HUDEP-2 (cell line): Measurements from ENCODE around the gene CD300LD.
A peak's percentile ranks its signal among the peaks of the same experiment; 100 is the strongest.
"Not testable (repeated sequence)": the region's sequence is repeated elsewhere in the genome, so short reads cannot be mapped to it uniquely, and the experiment has no call there.

Experiments used
- DNase-seq, 76 experiments: peaks; one replicate each; lab custom pipeline; 2025; ENCODE audit not compliant: unreplicated experiment in 76 of 76; lab: John Stamatoyannopoulos, UW

Gene CD300LD

DNA sequence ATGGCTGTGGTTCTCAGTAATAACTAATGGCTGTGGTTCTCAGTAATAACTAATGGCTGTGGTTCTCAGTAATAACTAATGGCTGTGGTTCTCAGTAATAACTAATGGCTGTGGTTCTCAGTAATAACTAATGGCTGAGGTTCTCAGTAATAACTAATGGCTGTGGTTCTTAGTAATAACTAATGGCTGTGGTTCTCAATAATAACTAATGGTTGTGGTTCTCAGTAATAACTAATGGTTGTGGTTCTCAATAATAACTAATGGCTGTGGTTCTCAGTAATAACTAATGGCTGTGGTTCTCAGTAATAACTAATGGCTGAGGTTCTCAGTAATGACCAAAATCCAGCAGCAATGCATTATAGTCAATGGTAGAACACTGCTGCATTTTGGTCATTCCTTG is 18.4 kb downstream of the CD300LD start:
- not testable (repeated sequence) for DNase-seq

DNA sequence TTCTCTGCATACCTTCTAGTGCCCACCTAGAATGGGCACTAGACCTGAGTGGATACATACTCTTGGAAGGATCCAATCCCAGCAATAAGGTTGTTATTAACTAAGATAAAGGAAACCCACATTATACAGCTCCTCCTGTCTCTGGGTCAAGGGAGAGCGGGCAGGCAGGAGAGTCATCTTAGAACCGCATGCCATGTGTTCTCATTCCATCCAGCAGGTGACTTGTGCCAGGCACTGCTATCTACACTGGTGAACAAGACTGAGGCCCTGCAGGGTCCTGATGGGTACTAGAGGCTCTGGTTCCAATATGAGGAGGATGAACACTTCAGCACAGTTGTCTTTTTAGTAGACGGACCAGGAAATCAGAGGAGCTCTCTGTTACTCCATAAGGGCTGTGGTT is 18.9 kb downstream of the CD300LD start:
- no peak for DNase-seq

DNA sequence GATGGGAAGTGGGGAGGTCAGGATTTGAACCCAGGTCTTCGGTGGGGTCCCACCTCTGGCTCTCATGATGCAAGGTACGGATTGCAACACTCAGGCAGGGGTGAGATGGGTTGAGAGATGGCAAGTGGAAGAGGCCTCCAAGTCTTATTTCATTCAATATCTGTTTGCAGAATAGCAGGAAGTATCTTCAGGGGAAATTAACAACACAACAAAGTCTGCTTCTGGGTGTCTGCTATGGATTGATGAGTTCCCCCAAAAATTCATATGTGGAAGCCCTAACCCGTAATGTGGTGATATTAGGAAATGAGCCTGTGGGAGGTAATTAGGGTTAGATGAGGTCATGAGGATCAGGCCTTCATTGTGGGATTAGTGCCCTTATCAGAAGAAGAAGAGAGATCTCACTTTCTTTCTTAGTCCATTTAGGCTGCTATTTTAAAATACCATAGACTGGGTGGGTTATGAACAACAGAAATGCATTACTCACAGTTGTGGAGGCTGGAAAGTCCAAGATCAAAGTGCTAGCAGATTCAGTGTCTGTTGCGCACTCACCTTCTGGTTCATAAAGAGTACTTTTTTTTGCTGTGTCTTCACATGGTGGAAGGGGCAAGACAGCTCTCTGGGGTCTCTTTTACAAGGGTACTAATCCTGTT is 20.3 kb downstream of the CD300LD start:
- DNase-seq: no peak

DNA sequence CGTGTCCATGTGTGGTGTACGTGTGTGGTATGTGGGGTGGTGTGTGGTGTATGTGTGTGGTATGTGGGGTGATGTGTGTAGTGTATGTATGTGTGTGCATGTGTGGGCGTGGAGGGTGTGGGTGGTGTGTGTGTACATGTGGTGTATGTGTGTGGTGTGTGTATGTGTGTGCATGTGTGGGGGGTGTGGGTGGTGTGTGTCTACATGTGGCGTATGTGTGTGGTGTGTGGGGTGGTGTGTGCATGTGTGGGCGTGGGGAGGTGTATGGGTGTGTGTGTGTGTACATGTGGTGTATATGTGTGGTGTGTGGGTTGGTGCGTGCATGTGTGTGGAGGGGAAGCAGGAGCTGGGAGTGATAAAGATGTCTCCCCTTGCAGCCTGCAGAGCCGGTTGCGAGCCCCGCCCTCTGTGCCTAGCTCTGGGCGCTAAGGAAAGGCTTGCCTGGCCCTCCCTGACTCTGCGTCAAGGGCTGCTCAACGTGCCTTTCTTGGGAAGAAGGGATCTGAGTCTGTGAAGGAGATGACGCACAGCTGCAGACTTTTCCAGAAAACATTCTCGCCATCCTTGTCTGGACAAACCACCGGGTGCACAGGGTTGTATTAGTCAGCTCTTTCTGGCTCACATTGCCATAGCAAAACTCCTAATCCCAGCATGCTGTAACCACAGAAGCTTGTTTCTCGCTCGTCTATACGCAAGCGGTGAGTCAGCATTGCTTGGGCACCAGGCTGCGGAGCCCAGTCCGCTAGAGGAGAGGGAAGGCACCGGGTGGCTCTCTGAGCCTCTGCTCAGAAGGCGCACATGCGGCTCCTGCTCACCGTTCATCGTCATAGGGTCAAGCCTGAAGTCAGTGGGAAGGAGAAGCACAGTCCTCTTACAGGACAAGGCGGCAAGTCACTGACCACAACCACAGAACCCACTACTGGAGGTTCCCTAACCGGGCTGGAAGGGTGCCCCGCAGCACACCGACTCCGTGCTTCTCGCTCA is 22.8 kb downstream of the CD300LD start:
- peak in 2 of 76 experiments; percentile 10 to 17 for DNase-seq

DNA sequence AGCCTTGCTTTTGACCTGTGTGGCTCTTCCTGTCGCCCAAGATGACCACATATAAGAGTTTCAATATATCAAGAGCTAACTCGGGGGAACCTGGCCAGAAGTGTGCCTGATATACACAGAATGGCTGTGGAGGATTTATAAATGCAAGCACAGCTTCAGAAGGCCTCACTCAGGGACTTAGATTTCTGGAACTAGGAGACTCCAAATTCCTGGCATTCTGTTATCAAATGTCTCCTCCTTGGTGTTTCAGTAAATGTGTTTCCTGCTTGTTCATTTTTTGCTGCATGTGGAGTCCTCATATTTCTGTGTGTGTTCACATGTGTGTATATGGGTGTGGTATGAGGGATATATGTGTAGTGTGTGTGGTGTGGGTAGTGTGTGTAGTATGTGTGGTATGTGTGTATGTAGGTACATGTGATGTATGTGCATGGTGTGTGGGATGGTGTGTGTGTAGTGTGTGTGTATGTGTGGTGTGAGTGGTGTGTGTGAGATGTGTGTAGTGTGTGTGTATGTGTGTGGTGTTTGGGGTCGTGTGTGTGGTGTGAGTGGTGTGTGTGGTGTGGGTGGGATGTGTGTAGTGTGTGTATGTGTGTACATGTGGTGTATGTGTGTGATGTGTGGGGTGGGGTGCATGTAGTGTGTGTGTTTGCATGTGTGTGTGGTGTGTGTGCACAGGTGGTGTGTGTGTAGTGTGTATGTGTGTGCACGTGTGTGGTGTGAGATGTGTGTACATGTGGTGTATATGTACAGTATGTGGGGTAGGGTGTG is 23.8 kb downstream of the CD300LD start:
- no peak for DNase-seq

DNA sequence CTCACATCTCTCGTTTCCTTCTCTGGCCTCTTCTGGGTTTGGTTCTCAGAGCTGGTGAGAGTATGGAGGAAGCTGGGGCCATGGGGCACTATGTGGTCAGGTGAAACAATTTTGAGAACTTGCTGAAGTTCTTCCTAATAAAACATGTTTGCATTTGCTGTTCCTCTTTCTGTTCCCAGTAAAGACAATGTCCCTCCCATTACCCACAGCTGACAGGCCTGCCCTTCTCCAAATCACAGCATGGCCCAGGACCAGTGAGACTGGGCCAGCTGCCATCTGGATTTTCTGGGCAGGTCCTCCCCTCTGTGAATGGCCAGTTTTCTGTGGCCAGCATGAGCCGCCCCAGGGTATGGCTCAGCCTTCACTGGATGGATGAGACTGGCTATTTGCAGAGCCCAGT is 24.7 kb downstream of the CD300LD start, which contains the start of gene CD300H:
CD300H (minus strand) TSS at position 113 of the 400 bp plus-strand sequence.
- no peak for DNase-seq

DNA sequence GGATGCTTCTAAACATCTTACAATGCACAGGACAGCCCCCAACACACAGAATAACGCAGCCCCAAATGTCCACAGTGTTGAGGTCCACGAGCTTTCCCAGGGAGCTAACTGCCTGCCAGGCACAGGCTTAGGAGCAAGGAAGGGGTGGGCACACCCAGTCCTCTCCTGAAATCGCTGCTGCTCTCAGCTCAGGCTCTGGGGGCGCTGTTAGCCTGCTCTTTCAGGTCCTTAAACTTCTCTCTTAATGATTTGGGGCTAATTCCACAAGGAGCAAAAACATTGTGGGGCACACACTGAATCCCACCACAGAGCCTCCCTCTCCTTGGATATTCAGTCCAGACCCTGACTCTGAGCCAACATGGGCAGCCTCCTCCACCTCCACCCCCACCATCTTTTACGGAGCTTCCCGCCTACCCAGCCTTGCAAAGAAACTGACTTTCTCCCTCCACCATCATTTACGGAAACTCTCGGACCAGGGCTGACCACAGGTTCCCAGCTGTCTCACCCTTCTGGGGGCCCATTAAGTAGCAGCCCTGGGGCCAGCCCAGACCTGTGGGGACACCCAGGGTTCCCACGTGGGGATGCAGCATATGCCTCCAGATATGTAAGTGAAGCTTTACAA is 25.8 kb downstream of the CD300LD start:
- peak in 26 of 76 experiments; percentile 2 to 54 (median 12) for DNase-seq

DNA sequence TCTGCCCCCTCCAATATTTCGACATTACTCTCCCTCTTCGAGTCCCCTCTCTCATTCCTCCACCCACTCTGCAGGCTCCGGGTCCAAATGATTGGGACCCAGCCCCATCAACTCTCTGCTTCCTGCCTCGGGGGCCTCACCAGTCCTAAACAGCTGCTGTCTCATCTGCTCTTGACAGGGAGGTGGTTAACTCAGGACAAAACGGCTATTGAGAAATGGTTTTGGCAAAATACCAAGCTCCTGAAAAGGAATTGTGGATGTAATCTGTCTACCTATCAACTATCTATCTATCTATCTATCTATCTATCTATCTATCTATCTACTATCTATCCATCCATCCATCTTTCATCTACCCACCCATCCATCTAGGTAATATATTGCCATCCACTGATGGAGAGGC is 27.0 kb downstream of the CD300LD start:
- no peak for DNase-seq

DNA sequence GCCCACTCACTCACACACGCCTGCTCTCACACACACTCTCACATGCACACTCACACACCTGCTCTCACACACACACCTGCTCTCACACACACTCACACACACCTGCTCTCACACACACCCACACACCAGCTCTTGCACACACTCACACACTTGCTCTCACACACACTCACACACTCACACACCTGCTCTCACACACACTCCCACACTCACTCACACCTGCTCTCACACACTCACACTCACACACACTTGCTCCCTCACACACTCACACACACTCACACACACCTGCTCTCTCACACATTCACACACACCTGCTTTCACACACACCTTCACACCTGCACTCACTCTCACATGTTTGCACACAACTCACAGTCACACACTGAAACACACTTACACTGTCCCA is 28.7 kb downstream of the CD300LD start:
- no peak for DNase-seq

DNA sequence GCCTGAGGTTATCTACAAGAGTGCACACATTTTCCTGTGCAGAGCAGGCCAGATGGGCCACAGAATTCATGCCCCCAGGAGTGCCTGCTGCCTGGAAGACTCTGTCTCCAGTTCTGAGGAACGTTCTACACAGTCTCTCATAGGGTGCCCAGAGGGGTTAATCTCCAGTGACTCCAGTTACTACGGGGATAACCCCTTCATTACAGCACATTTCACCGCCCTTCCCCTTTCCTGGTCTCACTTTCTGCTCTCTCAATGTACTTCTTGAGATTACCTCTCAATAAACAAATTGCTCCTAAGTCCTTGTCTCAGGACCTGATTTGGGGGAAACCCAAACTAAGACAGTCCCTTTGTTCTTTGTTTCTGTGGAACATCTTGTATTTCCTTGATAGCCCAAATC is 30.5 kb downstream of the CD300LD start:
- no peak for DNase-seq

DNA sequence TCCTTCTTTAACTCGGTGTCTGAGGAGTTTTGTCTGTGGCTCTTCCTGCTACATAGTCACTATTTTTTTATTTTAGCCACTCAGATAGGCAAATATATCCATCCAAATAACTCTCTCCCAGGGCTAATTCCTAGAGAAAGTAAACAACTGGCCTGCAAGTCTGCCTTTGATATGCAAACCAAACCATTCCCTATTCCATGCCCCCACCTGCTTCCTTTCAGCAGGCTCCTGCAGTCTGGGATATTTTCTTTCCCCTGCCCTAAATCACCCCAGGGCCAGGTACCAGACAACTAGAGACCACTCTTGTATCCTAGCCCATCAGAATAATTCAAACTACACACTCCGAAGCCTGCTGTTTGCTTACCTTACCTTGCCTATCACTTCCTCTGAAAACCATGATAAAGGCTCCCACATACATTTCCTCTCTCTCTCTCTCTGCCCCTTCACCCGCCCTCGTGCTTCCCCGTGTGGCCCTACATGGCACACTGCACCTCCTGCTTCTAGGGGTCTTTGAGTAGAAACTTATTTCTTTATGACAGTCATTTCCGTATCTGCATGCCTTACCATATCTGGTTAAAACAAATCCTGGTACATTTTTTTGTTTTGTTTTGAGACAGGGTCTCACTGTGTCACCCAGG is 33.1 kb downstream of the CD300LD start:
- no peak for DNase-seq

DNA sequence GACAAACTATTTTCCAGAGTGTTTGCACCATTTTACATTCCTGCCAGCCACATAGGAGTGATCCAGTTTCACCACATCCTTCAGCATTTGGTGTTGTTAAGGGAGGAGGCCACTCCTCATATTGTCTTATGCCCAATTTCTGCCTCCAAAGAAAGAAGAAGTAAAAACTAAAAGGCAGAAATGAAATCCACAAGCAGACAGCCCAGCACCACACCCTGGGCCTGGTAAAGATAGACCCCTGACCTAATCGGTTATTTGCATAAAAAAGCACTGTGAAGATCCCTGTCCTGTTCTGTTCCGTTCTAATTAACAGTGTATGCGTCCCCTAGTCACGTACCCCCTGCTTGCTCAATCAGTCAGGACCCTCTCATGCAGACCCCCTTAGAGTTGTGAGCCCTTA is 33.7 kb downstream of the CD300LD start:
- DNase-seq: not testable (repeated sequence)

DNA sequence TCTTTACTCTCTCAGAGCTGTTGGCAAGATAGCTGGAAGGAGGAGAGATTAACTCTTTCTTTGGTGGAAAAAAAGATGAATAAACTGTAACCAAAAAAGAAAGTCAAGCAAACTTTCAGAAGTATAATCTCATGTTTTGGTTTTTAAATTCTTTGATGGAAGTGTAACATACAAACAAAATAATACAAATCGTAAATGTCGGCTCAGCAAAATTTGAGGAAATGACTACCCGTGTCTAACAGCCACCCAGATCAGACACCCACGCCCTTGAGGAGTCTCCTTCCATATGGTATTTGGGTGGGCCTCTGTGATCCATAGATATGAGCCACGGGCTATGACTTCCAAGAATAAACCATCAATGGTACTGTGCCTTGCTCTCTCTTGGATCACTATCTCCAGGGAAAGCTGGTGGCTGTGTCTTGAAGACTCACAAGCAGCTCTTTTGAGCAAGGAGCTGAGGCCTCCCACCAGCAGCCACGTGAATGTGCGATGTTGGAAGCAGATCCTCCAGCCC is 36.6 kb downstream of the CD300LD start:
- no peak for DNase-seq

DNA sequence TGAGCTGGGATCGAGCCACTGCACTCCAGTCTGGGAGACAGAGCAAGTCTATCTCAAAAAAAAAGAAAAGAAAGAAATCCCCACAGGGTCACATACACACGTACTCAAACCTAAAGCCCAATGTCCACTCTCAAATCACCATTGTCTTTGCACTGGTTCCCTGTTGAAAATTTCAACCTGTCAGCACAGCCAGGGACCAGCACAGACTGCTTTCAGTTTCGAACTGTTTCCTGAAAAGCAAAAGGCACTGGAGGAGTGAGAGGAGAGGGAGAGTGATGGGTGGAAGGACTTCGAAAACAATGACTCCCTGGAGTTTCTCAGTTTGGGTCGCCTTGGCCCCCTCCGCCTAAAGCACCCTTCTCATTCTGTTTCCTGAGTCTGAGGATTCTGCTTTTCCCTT is 37.2 kb downstream of the CD300LD start:
- no peak for DNase-seq

DNA sequence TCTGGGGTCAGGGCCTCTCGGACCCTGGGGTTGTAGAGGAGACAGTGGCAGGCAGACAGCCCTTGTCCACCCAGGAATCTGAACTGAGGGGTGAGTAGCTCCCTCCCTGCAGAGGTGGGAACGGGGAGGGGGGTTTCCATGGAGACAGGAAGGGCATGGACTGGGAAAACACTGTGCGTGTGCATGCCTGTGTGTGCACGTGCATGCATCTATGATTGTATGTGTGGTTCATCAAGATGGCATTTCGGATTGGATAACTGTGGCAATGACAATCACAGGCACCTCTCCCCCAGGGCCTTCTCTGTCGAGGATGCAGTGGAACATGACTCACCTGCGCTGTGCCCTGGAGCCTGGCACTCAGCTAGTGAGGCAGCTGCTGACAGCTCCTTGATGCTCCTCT is 40.0 kb downstream of the CD300LD start:
- DNase-seq: no peak

DNA sequence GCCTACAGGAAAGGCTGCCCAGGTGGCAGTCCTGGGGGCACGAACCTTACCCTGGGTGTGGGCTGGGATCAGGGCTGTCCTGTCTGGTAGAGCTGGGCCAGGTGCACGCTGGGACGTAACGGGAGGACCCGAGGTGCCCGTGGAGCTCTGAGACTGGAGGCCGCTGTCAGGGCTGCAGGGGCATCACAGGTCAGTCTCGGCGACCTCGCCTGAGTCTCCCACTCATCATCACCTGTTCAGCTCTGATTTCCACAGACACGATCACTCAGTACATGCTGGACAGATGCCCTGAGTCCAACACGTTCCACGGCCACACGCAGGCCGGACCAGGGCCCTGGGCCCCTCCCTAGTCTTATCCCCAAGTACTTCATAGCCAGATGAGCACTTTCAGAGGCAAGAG is 41.5 kb downstream of the CD300LD start:
- no peak for DNase-seq

DNA sequence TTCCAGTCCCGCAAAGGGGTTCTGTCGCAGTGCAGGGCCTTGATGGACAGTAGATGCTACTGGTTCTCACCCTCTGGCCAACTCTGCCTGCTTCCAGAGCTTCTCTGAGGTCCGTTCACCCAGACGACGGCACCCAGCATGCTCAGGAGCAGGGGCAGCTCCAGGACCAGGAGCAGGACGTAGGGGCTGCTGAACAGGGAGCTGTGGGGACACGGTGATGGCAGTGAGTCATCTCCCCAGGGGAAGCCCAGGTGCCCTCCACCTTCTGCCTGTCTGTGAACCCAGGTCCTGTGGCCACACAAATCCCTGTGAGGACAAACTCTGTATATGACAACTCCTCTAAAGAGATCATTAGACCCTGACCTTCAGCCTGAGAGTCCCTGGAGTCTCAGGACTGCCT is 42.7 kb downstream of the CD300LD start:
- no peak for DNase-seq

DNA sequence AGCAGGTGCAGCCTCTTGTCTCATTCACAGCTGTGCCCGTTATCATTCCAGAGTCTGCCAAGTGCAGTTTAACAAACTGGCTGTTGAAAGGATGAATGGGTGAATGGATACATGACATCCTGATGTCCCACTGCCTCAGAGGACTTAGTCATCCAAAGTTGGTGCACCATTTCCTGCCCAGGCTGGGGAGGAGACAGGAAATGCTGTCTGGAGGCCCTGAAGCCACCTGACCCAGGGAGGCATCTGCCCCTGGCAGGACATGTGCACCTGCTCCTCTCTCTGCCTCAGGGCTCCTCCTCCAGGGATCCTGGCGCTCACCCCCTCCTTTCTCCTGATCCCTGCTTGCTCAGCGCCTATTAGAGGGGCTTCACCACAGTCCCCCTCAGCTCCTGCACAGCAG is 44.3 kb downstream of the CD300LD start:
- DNase-seq: no peak

DNA sequence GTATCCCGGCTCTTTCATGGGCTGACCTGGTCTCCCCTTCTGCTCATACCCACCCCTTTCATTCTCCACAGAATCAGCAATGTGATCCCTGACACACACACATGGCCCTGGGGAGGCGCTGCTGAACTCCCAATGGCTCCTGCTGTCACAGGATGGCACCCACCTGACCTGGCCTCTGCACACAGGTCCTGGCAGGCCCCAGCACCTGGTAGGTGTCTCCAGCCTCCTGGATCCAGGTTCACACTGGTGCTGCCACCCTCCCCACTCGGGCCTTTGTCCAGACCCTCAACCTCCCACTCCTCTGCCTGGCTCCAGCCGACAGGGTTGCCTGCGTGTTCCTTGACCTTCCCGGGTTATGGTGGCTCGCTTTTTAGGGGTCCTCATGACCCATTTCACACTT is 44.8 kb downstream of the CD300LD start:
- no peak for DNase-seq

DNA sequence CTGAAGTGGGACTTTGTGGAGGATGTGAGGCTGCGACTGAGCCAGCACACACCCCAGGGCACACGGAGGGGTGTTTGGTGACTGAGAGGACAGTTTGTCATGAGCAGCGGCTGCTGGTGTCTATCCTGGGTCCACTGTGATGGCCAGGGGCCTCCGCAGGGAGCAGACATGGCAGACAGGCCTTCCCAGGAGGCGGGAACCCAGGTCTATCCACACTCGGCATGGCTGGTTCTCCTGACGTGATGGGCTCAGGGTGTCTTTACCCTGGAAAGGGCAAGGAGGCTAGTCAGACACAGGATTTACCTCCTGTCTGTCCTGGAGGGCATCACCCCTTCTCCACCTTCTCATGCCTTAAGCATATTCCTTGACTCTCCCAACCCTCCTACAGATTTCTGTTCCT is 45.5 kb downstream of the CD300LD start:
- no peak for DNase-seq
